ENCODE results near the gene SYNGR4.

DNA sequence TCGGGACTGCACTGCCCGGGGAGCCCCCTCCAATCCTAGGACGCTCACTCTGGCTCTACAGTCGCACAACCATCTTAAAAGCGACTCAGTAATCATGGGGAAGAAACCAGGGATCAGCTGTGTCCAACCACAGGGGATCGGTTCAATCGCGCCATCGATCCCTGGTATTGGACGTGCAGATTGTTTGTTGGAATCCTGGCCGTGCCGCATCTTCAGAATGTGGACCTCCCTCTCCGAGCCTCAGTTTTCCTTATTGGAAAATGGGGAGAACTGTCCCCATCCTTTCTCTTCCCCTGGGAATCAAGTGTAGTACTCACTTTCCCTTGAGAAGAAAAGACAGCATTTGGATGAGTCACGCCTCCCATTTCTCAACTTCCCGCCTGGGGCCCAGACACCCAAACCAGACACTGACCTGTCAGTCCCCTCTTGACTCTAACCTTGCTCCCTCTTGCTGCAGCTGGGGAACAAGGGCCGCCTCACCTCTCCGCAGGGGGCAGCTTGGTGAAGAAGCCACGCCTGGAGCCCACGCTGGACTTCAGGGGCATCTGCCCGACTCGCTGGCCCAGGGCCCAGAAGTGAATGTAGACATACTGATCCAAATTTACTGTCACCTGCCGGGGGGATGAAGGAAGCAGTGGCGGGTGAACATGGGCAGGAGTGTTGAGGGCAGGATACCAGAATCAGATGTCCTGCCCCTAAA lies 21.2 kb upstream of the SYNGR4 start:
- TF ChIP-seq POLR2A (IDR thresholded peaks at IDR 0.05; ENCODE audit: low read length): no peak
- no peak for TF ChIP-seq GATA1 (IDR thresholded peaks at IDR 0.05; ENCODE audit: low read depth, low read length)

All from erythroblast (primary cell).